GM21367 (cell line): Measurements from ENCODE around the gene PHF21A.
A peak's percentile ranks its signal among the peaks of the same experiment; 100 is the strongest.

Experiments used
- ATAC-seq: cut with Tn5 transposase; IDR thresholded peaks from one replicate; pipeline ENCODE4 v1.9.1; 2021; ENCODE audit not compliant: unreplicated experiment

PHF21A gene

DNA sequence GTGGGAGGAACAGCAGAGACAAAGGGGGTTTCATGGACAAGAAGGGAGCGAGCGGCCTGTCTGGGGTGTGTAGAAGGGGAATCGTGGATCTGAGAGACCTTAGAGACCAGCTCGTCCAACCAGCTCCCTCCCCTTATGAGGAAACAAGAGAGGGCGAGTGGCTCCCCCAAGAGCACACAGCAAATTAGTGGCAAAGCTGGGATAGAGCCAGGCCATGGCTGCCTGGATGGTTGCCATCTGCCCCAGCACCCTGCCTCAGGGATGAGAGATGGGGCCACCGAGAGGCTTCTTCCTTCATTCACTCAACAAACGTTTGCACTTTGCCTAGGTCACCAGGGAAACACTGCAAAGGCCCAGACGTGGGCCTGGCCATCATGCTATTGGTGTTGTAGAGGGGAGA is 231.7 kb downstream of the PHF21A start:
- ATAC-seq, result no peak

DNA sequence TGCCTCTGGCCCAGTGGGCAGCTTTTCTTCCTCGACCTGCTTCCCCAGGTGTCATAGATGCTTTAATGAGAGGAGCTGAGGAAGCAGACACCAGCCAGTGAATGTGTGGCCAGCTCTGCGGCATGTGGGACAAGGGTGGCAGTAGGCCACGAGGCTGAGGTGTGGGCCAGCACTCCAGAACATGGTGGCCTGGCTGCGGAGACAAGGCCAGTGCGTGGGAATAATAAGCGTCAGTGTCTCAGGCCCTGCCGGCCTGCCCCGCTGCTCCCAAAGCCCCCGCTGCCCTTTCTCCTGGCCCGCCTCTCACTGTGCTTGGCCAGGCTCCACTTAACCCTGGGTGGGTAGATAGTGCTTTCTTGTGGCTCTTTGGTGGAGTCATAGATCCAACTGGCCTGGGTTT is 233.7 kb downstream of the PHF21A start:
- no peak for ATAC-seq

DNA sequence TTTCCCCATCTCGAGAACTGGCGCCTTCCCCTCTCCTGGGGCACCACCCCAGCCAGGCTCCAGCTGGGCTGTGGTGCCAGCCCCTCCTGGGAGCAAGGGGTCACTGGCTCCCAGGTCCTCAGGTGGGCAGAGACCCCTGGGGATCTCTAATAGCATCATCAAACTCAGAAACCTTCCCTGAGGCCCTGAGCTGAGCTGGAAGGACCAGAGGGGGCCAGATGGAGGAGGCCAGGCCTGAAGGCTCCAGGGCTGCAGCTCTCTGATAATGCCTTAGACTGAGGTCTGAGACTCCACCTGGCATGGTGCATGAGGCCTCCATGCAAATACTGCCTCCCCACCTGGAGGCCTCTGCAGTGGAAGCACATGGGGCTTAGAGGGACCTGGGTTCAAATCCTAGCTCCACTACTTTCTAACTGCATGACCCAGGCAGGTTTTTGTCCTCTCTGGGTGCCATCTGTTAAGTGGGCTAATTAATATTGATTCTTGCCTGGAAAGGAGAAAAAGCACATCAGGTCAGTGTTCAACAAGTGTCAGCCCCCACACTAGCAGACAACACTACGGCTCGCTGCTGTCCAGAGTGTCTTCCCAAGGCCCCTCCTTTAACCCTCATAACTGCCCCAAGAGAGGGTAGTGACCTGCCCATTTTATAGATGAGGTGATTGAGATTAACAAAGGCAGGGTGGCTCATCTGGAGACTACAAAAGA is 234.3 kb downstream of the PHF21A start:
- ATAC-seq, result no peak

DNA sequence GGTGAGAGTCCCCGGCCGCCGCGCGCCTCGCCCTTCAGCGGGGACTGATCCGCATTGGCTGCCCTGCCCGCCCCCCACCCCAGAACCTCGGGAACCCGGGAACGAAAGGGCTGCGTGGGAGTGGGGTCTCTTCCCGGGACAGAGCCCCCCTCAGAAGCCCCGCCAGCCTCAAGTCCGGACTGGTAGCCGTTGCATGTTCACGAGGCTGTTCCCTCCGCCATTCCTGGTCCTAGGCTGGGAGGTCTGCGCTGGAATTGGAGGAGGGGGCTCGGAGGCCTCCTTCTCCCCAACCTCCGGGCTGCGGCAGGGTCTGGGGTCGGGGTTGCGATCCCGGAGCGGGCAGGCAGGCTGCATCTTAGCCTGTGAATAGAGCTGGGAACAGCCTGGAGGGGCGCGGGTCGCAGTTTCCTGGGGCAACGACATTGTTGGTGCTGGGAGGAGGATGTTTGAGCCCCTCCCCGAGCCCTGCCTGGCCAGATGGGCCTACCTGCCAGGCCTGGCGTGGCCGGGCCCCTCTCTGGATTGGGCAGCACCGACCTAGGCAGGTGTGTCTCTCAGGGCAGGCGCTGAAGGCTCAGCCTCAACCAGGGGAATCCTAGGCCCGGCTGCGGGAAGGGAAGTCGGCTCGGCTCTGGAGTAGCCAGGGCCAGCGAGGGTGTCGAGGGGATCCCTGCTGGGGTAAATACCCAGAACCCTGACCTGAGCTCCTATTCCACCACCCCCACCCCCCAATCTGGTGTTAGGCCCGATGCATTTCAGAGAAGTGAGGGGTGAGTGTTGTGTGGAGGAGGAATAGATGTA is 235.1 kb downstream of the PHF21A start:
- no peak for ATAC-seq

DNA sequence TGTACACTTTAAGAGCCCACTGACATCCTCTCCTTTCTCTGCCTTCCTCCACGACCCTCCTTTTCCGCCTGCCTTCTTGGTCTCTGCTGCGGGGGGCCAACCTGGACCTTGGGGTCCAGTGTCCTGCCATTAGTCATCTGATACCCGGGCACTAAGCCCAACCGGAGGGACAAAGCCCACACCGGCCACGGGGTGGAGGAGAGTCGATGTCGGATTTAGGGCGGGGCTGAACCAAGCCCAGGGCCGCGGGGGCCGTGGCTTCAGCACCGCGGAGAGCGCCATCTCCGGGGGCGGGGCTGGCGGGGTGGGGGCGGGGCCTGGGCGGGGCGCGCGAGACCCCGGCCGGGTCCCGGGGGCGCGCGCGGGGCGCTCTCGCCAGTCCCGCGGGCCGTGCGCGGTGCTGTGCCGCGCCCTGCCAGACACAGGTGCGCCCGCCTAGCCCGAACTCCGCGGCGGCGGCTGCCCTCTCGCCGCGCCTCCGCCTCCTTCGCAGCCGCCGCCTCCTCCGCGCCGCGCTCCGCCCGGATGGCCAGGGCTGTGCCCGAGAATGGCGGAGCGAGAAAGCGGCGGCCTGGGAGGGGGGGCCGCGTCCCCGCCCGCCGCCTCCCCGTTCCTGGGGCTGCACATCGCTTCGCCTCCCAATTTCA is 235.9 kb downstream of the PHF21A start, which contains the start of gene MAPK8IP1:
MAPK8IP1 (plus strand) TSS at position 378 of the 647 bp plus-strand sequence; CDS start at position 548, 170 bp downstream.
- ATAC-seq, result peak; percentile 53

DNA sequence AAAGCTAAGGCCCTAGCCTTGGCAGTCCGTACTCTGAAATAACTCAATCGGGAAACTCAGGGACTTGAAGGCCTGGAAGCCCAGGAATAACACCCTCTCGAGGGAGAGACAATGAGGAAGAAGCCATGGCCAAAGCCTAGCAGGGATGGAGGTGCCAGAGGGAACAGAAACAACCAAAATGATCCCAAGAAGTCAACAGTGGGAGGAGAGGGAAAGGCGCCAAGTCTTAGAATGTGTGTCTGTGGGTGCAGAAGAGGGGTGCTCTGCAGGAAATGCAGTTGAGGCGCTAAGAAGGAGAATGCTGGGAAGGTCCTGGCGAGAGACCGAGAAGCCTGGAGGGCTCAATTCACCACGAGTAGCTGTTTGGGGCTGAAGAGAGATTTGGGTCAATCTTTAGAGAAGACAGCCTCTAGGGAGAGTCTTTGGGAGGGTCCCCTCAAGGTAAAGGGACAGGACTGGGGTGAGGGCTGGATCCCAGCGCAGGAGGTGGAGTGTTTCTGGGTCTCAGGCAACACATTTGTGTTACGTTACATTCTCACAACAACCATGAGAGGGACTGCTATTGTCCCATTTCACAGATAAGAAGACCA is 236.6 kb downstream of the PHF21A start:
- ATAC-seq, result no peak
